Measurements from ENCODE around the gene IQSEC1.

DNA sequence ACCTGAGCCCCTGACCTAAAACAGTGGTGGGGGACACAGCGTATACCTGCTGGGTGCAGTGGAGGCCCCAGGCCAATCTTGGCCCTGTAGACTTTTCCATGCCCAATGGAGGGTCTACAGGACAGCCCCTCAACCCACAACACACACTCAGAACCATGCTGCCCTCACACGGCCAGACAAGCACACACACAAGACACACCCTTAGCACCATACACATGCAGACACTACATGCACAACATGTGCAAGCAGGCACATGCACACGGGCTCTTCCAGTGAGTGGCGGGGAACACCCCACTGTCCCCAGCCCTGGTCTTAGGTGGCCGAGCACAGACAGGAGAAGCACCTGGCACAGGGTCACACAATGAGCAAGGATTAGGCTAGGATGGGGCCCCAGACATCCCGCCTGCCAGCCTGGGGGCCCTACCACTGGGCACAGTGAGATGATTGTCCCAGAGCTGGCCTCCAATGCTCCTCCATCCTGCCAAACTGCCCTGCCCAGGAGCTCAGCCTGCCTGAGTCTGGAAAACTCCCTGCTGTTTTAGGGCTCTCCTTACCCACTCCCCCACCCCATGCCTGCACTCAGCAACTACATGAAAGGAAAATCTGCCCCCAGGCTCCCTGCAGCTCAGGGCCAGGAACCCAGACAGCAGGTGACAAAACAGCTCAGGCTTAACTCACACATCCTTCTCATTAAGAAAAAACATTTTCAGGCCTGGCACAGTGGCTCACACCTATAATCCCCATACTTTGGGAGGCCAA lies 15.8 kb downstream of the IQSEC1 start:
- TF ChIP-seq, protein P1, sequence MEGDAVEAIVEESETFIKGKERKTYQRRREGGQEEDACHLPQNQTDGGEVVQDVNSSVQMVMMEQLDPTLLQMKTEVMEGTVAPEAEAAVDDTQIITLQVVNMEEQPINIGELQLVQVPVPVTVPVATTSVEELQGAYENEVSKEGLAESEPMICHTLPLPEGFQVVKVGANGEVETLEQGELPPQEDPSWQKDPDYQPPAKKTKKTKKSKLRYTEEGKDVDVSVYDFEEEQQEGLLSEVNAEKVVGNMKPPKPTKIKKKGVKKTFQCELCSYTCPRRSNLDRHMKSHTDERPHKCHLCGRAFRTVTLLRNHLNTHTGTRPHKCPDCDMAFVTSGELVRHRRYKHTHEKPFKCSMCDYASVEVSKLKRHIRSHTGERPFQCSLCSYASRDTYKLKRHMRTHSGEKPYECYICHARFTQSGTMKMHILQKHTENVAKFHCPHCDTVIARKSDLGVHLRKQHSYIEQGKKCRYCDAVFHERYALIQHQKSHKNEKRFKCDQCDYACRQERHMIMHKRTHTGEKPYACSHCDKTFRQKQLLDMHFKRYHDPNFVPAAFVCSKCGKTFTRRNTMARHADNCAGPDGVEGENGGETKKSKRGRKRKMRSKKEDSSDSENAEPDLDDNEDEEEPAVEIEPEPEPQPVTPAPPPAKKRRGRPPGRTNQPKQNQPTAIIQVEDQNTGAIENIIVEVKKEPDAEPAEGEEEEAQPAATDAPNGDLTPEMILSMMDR (IDR thresholded peaks at IDR 0.05; ENCODE audit: extremely low read depth in 1 of 2, insufficient read depth in 1 of 2, low read depth in 1 of 2, low read length in 2 of 2): no peak
- TF ChIP-seq MYC (IDR thresholded peaks at IDR 0.05; ENCODE audit: low read depth, low read length): no peak
